Measurements from ENCODE around the gene COL25A1.
"Not testable (repeated sequence)": the region's sequence is repeated elsewhere in the genome, so short reads cannot be mapped to it uniquely, and the experiment has no call there.

The COL25A1 gene

GRCh38 chr4:109166586-109166985 is 135.9 kb downstream of the COL25A1 start:
- no peak for DNase-seq

- no peak for DNase-seq
Observed at GRCh38 chr4:109166126-109166525, 136.3 kb downstream of the COL25A1 start.

- no peak for DNase-seq
Observed at GRCh38 chr4:109164011-109164410, 138.4 kb downstream of the COL25A1 start.

- no peak for DNase-seq
Observed at GRCh38 chr4:109163493-109163892, 139.0 kb downstream of the COL25A1 start.

GRCh38 chr4:109162759-109163158 is 139.7 kb downstream of the COL25A1 start:
- no peak for DNase-seq

GRCh38 chr4:109160494-109160893 is 142.0 kb downstream of the COL25A1 start:
- no peak for DNase-seq

- DNase-seq: no peak
Observed at GRCh38 chr4:109157696-109158095, 144.8 kb downstream of the COL25A1 start.

- no peak for DNase-seq
Observed at GRCh38 chr4:109157205-109157604, 145.3 kb downstream of the COL25A1 start.

GRCh38 chr4:109156356-109156755 is 146.1 kb downstream of the COL25A1 start:
- DNase-seq: no peak

GRCh38 chr4:109155682-109156283 is 146.7 kb downstream of the COL25A1 start:
- no peak for DNase-seq

- DNase-seq: no peak
Observed at GRCh38 chr4:109155084-109155483, 147.4 kb downstream of the COL25A1 start.

- no peak for DNase-seq
Observed at GRCh38 chr4:109154424-109154823, 148.0 kb downstream of the COL25A1 start.

GRCh38 chr4:109149836-109150235 is 152.6 kb downstream of the COL25A1 start:
- no peak for DNase-seq

- DNase-seq: no peak
Observed at GRCh38 chr4:109148577-109149075, 153.8 kb downstream of the COL25A1 start.

GRCh38 chr4:109147135-109147534 is 155.3 kb downstream of the COL25A1 start:
- no peak for DNase-seq

- DNase-seq: no peak
Observed at GRCh38 chr4:109146499-109146898, 156.0 kb downstream of the COL25A1 start.

- not testable (repeated sequence) for DNase-seq
Observed at GRCh38 chr4:109138125-109138524, 164.3 kb downstream of the COL25A1 start.

GRCh38 chr4:109134921-109135320 is 167.5 kb downstream of the COL25A1 start:
- no peak for DNase-seq

GRCh38 chr4:109134268-109134667 is 168.2 kb downstream of the COL25A1 start:
- DNase-seq: no peak

GRCh38 chr4:109131559-109131958 is 170.9 kb downstream of the COL25A1 start:
- no peak for DNase-seq

- DNase-seq: no peak
Observed at GRCh38 chr4:109128589-109128988, 173.9 kb downstream of the COL25A1 start.

GRCh38 chr4:109127866-109128265 is 174.6 kb downstream of the COL25A1 start:
- DNase-seq: no peak

- no peak for DNase-seq
Observed at GRCh38 chr4:109126856-109127255, 175.6 kb downstream of the COL25A1 start.

- DNase-seq: no peak
Observed at GRCh38 chr4:109125084-109125483, 177.4 kb downstream of the COL25A1 start.

- DNase-seq: no peak
Observed at GRCh38 chr4:109123951-109124350, 178.5 kb downstream of the COL25A1 start.

All from central memory CD4-positive, alpha-beta T cell (primary cell).